H1 (cell line): ENCODE results near the gene DHDDS. TPM values are rescaled to one million over a fixed set of nuclear protein-coding genes. Genes with fewer than 3 reads are reported as not detected.

ENCODE experiments used
- BRCA1 ChIP-seq: IDR thresholded peaks from 2 replicates; pipeline ENCODE4 v1.6.1; 2012; ENCODE audit warnings: low read depth, low read length, improper control_type of control experiment
- EP300 ChIP-seq, 2 experiments: IDR thresholded peaks; 1 replicate in 1 of 2; 2 replicates in 1 of 2; pipeline ENCODE4 v1.6.1; 2011 to 2012; ENCODE audit warnings: low read depth in 2 of 2, low read length in 2 of 2, mild to moderate bottlenecking in 2 of 2, borderline replicate concordance in 1 of 2, inconsistent platforms in 1 of 2, moderate library complexity in 1 of 2
- KDM5A ChIP-seq: fragments of 200-600 bp; IDR thresholded peaks from 2 replicates; pipeline ENCODE4 v1.7.1; 2012; ENCODE audit warnings: mild to moderate bottlenecking, low read length, inconsistent platforms, mixed read lengths
- SIN3A ChIP-seq, 2 experiments: IDR thresholded peaks in 1 of 2; conservative IDR thresholded peaks in 1 of 2; 2 replicates each; pipeline ENCODE4 v1.6.1; 2011 to 2012; ENCODE audit warnings: low read length in 2 of 2, improper control_type of control experiment in 1 of 2, low read depth in 1 of 2, mild to moderate bottlenecking in 1 of 2
- polyA plus RNA-seq, 7 experiments: library from polyadenylated mRNA; depleted of rRNA in 3 of 7; stranded (reverse) in 5 of 7; unstranded in 2 of 7; fragments of >200 nt in 5 of 7; fragments of 200-250 nt in 2 of 7; gene quantifications; 1 replicate in 5 of 7; 2 replicates in 1 of 7; 4 replicates in 1 of 7; pipeline versions ENCODE4 v1.2.1 to v1.2.3, GENCODE V29; 2011 to 2013; ENCODE audit warnings: missing spikeins in 2 of 7, mixed read lengths in 2 of 7
- total RNA-seq: library from RNA; stranded (reverse); fragmentation: NEBNext Ultra II Directional; extraction: Animal tissue kit (Norgen Biotek cat#: 25700); gene quantifications from 2 replicates; pipeline ENCODE4 v1.2.1, GENCODE V29; 2021

Gene DHDDS
- total and polyA plus RNA-seq, 2 of the 8 experiments (the other 6 are each of a cell fraction or from before 2014, with no cell fraction given): 28.3 to 44.6 TPM

DNA sequence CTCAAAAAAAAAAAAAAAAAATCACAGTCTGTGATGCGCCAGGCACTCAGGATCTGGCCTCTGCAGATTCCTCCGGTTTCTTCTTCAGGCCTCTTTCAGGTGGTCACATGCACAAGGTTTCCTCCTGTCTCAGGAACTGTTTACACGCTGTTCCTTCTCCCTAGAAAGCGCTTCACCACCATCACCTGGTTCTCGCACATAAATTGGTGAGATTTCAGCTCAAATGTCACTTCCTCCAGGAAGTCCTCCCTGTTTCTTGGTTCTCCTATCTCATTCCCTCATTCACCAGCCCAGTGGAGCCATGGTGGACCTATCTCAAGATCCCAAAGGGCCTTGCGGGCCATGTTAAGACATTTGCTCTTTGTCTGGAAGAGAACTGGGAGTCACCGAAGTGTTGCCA, 66.8 kb downstream of the DHDDS start (continued):
- TF ChIP-seq SIN3A (conservative IDR thresholded peaks at IDR 0.05 in 1 of 2, IDR thresholded peaks at IDR 0.05 in 1 of 2; ENCODE audit: low read depth in 1 of 2, low read length in 2 of 2): no peak
- TF ChIP-seq BRCA1: no peak
- TF ChIP-seq KDM5A: no peak
- TF ChIP-seq EP300 (IDR thresholded peaks at IDR 0.05; ENCODE audit: borderline replicate concordance in 1 of 2, low read depth in 2 of 2, low read length in 2 of 2): no peak
